Spleen (tissue), 11 donors: Measurements from ENCODE around the gene SLCO4A1. TPM values are rescaled to one million over a fixed set of nuclear protein-coding genes. Genes with fewer than 3 reads are reported as not detected.

ENCODE experiments used
- DNase-seq: peaks from one replicate; pipeline ENCODE4 v3.0.0-alpha.2; 2020
- H3K27ac ChIP-seq, 8 donors: fragments of 200-600 bp; sonication (generic) in 7 of 8; 1 replicate in 4 of 8; 2 replicates in 4 of 8; pipeline versions ENCODE4 v1.5.0 to v1.8.0; 2016 to 2021; ENCODE audit warnings: inconsistent platforms in 4 of 8, mild to moderate bottlenecking in 4 of 8, moderate library complexity in 1 of 8
- H3K27me3 ChIP-seq, 7 donors: fragments of 200-600 bp; sonication (generic) in 6 of 7; replicated peaks in 1 of 7; 1 replicate in 4 of 7; 2 replicates in 3 of 7; pipeline versions ENCODE4 v1.5.0 to v1.8.0; 2016 to 2021; ENCODE audit warnings: inconsistent platforms in 3 of 7, mild to moderate bottlenecking in 1 of 7
- H3K36me3 ChIP-seq, 6 donors: fragments of 200-600 bp; sonication (generic) in 5 of 6; 1 replicate in 4 of 6; 2 replicates in 2 of 6; pipeline versions ENCODE4 v1.5.0 to v1.8.0; 2016 to 2021; ENCODE audit warnings: inconsistent platforms in 2 of 6
- H3K4me1 ChIP-seq, 6 donors: fragments of 200-600 bp; sonication (generic) in 5 of 6; 1 replicate in 3 of 6; 2 replicates in 3 of 6; pipeline versions ENCODE4 v1.5.0 to v1.8.0; 2016 to 2021; ENCODE audit warnings: inconsistent platforms in 3 of 6
- H3K4me3 ChIP-seq, 8 donors: fragments of 200-600 bp; sonication (generic) in 7 of 8; 1 replicate in 4 of 8; 2 replicates in 4 of 8; pipeline versions ENCODE4 v1.5.0 to v1.8.0; 2016 to 2021; ENCODE audit warnings: inconsistent platforms in 4 of 8, mild to moderate bottlenecking in 4 of 8, moderate library complexity in 2 of 8
- H3K9me3 ChIP-seq, 8 donors: fragments of 200-600 bp; sonication (generic) in 7 of 8; 1 replicate in 4 of 8; 2 replicates in 4 of 8; pipeline versions ENCODE4 v1.5.0 to v1.8.0; 2016 to 2021; ENCODE audit warnings: inconsistent platforms in 4 of 8
- CTCF ChIP-seq, 11 experiments: fragments of 200-600 bp in 7 of 11; fragments of 450-650 bp in 4 of 11; sonication (generic) in 4 of 11; IDR thresholded peaks in 8 of 11; conservative IDR thresholded peaks in 3 of 11; 1 replicate in 7 of 11; 2 replicates in 4 of 11; pipeline versions ENCODE4 v1.4.0 to v1.8.0; 2016 to 2021; ENCODE audit warnings: antibody characterized with exemption in 11 of 11, inconsistent platforms in 4 of 11, mild to moderate bottlenecking in 1 of 11
- POLR2A ChIP-seq, 3 donors: fragments of 450-650 bp; IDR thresholded peaks; one replicate each; pipeline ENCODE4 v1.5.1; 2017; ENCODE audit warnings: antibody characterized with exemption in 3 of 3, mild to moderate bottlenecking in 1 of 3
- POLR2AphosphoS5 ChIP-seq, 3 donors: sonication (generic); formaldehyde crosslinking; IDR thresholded peaks; one replicate each; pipeline ENCODE4 v1.5.1; 2017; ENCODE audit warnings: antibody characterized with exemption in 3 of 3
- WGBS, 5 donors: extraction: QIAGEN DNeasy Blood & Tissue Kit in 3 of 5; methylation state at CpG; one replicate each; pipeline versions ENCODE4 v1.1.5 to v1.1.7; 2013 to 2018; 5-methylcytosine and 5-hydroxymethylcytosine counted together
- intact Hi-C: fragments of 100-400 bp; cut with DNase I; formaldehyde crosslinking; loops from one replicate; pipeline ENCODE4 v1.15.0; 2023; ENCODE audit warnings: low total_unique reads
- polyA plus RNA-seq, 3 donors: library from polyadenylated mRNA; stranded (reverse); fragments of 200-250 nt; gene quantifications; one replicate each; pipeline ENCODE4 v1.2.1, GENCODE V29; 2013
- total RNA-seq, 7 donors: library from RNA; depleted of rRNA in 3 of 7; stranded (reverse); fragments of >200 nt in 3 of 7; fragmentation: NEBNext Ultra II Directional in 4 of 7; extraction: Animal tissue kit (Norgen Biotek cat#: 25700) in 4 of 7; gene quantifications; one replicate each; pipeline versions ENCODE4 v1.1.0 to v1.2.1, GENCODE V29; 2016 to 2021
- donor health status: healthy with polysubstance abuse.
- donor health status: DM: no; HTN: no; CAD: no; lungs with moderate emphysema.
- donor health status: DM: no; HTN: no; CAD: no.
- donor health status: Bipolar disorder and iron deficiency.
- donor health status: healthy.
- donor health status: DM: no; HTN: no; CAD: no.
- donor health status: DM: yes; HTN: yes; CAD: no.

The SLCO4A1 gene
- total and polyA plus RNA-seq, 10 donors, result 2.9 to 16.3 (median 7.0) TPM

- no peak overlapping the region for H3K4me3 ChIP-seq
- intact Hi-C loops, result no loop called here
Measured at GRCh38 chr20:62664019-62664971, 22.0 kb downstream of the SLCO4A1 start.

GRCh38 chr20:62665153-62665754, 23.0 kb downstream of the SLCO4A1 start:
- peaks cover 0 to 20% (median 0%) of the 10 kb centered on the region in 6 donors for H3K36me3 ChIP-seq
- WGBS, 5 donors, result 94 to 99% (median 97%) methylated on average over 12 of the region's 12 CpGs

More at GRCh38 chr20:62664019-62664971, 22.0 kb downstream of the SLCO4A1 start:
- Histone ChIP-seq H3K36me3 (peaks cover 0 to 30% (median 0%) of the 10 kb centered on the region in 6 donors), H3K27ac (no peak overlapping the region), H3K4me1 (peaks cover 0 to 34% (median 14%) of the 10 kb centered on the region in 6 donors), H3K9me3 (no peaks in the 10 kb centered on the region), H3K27me3 (no peaks in the 10 kb centered on the region)
- TF ChIP-seq POLR2A (IDR thresholded peaks at IDR 0.05) (no peak), POLR2AphosphoS5 (IDR thresholded peaks at IDR 0.05) (no peak), CTCF (IDR thresholded peaks at IDR 0.05 in 8 of 11, conservative IDR thresholded peaks at IDR 0.05 in 3 of 11) (no peak)
- DNase-seq, result no peak
- 88 to 96% (median 94%) methylated on average over 15 to 18 of the region's 18 CpGs for WGBS, 5 donors

GRCh38 chr20:62665826-62666735, 23.8 kb downstream of the SLCO4A1 start:
- H3K27me3 ChIP-seq, result no peaks in the 10 kb centered on the region
- no peaks in the 10 kb centered on the region for H3K9me3 ChIP-seq
- intact Hi-C loops, result loop anchor here (5.0 kb wide), 1 partner anchor 126 kb away; no protein-coding TSS in a partner anchor
- no peak for DNase-seq
- peak overlapping the region in 1 of 8 donors; percentile 26 for H3K27ac ChIP-seq
- 81 to 89% (median 84%) methylated on average over 24 to 28 of the region's 33 CpGs for WGBS, 5 donors
- H3K4me3 ChIP-seq, result no peak overlapping the region
- TF ChIP-seq CTCF (IDR thresholded peaks at IDR 0.05 in 8 of 11, conservative IDR thresholded peaks at IDR 0.05 in 3 of 11) (no peak), POLR2AphosphoS5 (IDR thresholded peaks at IDR 0.05) (no peak), POLR2A (IDR thresholded peaks at IDR 0.05) (no peak)
- peaks cover 0 to 30% (median 14%) of the 10 kb centered on the region in 6 donors for H3K4me1 ChIP-seq
- peaks cover 0 to 16% (median 0%) of the 10 kb centered on the region in 6 donors for H3K36me3 ChIP-seq

More at GRCh38 chr20:62665153-62665754, 23.0 kb downstream of the SLCO4A1 start:
- H3K27ac ChIP-seq, result no peak overlapping the region
- H3K4me1 ChIP-seq, result peaks cover 0 to 30% (median 14%) of the 10 kb centered on the region in 6 donors
- DNase-seq, result no peak
- intact Hi-C loops, result loop anchor here (5.0 kb wide), 1 partner anchor 127 kb away; no protein-coding TSS in a partner anchor
- TF ChIP-seq POLR2AphosphoS5 (IDR thresholded peaks at IDR 0.05) (no peak), CTCF (IDR thresholded peaks at IDR 0.05 in 8 of 11, conservative IDR thresholded peaks at IDR 0.05 in 3 of 11) (no peak), POLR2A (IDR thresholded peaks at IDR 0.05) (no peak)
- no peak overlapping the region for H3K4me3 ChIP-seq
- no peaks in the 10 kb centered on the region for H3K27me3 ChIP-seq
- H3K9me3 ChIP-seq, result no peaks in the 10 kb centered on the region
